ENCODE results near the gene NKAIN1.
"Not testable (repeated sequence)": the region's sequence is repeated elsewhere in the genome, so short reads cannot be mapped to it uniquely, and the experiment has no call there.

The NKAIN1 gene

GRCh38 chr1:31198600-31198999 is 41.1 kb downstream of the NKAIN1 start:
- Histone ChIP-seq H3K4me3 (ENCODE audit: low read depth, low read length) (no peak overlapping the region), H3K36me3 (no peaks in the 10 kb centered on the region), H3K4me1 (no peaks in the 10 kb centered on the region), H3K9me3 (no peaks in the 10 kb centered on the region), H3K27me3 (no peaks in the 10 kb centered on the region)
- TF ChIP-seq CTCF (IDR thresholded peaks at IDR 0.05; ENCODE audit: low read depth, low read length) = no peak
- DNase-seq = no peak

GRCh38 chr1:31198150-31198549 is 41.5 kb downstream of the NKAIN1 start:
- no peaks in the 10 kb centered on the region for H3K36me3 ChIP-seq
- H3K27me3 ChIP-seq = no peaks in the 10 kb centered on the region
- no peak overlapping the region for H3K4me3 ChIP-seq (ENCODE audit: low read depth, low read length)
- H3K9me3 ChIP-seq = no peaks in the 10 kb centered on the region
- H3K4me1 ChIP-seq = no peaks in the 10 kb centered on the region
- TF ChIP-seq CTCF (IDR thresholded peaks at IDR 0.05; ENCODE audit: low read depth, low read length) = no peak
- DNase-seq = no peak

- Histone ChIP-seq H3K36me3 (no peaks in the 10 kb centered on the region), H3K27me3 (no peaks in the 10 kb centered on the region), H3K9me3 (no peaks in the 10 kb centered on the region), H3K4me3 (ENCODE audit: low read depth, low read length) (no peak overlapping the region), H3K4me1 (no peaks in the 10 kb centered on the region)
- no peak for TF ChIP-seq CTCF (IDR thresholded peaks at IDR 0.05; ENCODE audit: low read depth, low read length)
- DNase-seq = no peak
Measured at GRCh38 chr1:31196685-31197084, 43.0 kb downstream of the NKAIN1 start.

- H3K4me3 ChIP-seq (ENCODE audit: low read depth, low read length); H3K27me3 ChIP-seq; H3K9me3 ChIP-seq; DNase-seq; H3K36me3 ChIP-seq; H3K4me1 ChIP-seq: not testable (repeated sequence)
Measured at GRCh38 chr1:31195267-31195666, 44.4 kb downstream of the NKAIN1 start.

GRCh38 chr1:31193729-31194128 is 46.0 kb downstream of the NKAIN1 start:
- no peaks in the 10 kb centered on the region for H3K27me3 ChIP-seq

GRCh38 chr1:31191281-31191680 is 48.4 kb downstream of the NKAIN1 start:
- no peak overlapping the region for H3K4me3 ChIP-seq (ENCODE audit: low read depth, low read length)
- H3K27me3 ChIP-seq = no peaks in the 10 kb centered on the region
- no peaks in the 10 kb centered on the region for H3K4me1 ChIP-seq
- no peak for DNase-seq
- no peaks in the 10 kb centered on the region for H3K9me3 ChIP-seq
- H3K36me3 ChIP-seq = no peaks in the 10 kb centered on the region
- TF ChIP-seq CTCF (IDR thresholded peaks at IDR 0.05; ENCODE audit: low read depth, low read length) = no peak

More at GRCh38 chr1:31193729-31194128, 46.0 kb downstream of the NKAIN1 start:
- no peak for DNase-seq
- Histone ChIP-seq H3K4me3 (ENCODE audit: low read depth, low read length) (no peak overlapping the region), H3K36me3 (no peaks in the 10 kb centered on the region), H3K9me3 (no peaks in the 10 kb centered on the region), H3K4me1 (no peaks in the 10 kb centered on the region)
- no peak for TF ChIP-seq CTCF (IDR thresholded peaks at IDR 0.05; ENCODE audit: low read depth, low read length)
